Sigmoid colon (tissue), 7 donors: Measurements from ENCODE around the gene CDC42EP3. TPM values are rescaled to one million over a fixed set of nuclear protein-coding genes. Genes with fewer than 3 reads are reported as not detected.

ENCODE experiments used
- DNase-seq: peaks from one replicate; pipeline ENCODE4 v3.0.0-alpha.2; 2019
- H3K27ac ChIP-seq, 4 donors: fragments of 200-600 bp; sonication (generic); one replicate each; pipeline ENCODE4 v1.5.1; 2016 to 2019; ENCODE audit warnings: mild to moderate bottlenecking in 1 of 4
- H3K27me3 ChIP-seq, 3 donors: fragments of 200-600 bp; sonication (generic); one replicate each; pipeline ENCODE4 v1.5.1; 2019; ENCODE audit warnings: mild to moderate bottlenecking in 1 of 3
- H3K36me3 ChIP-seq, 4 donors: fragments of 200-600 bp; sonication (generic); one replicate each; pipeline ENCODE4 v1.5.1; 2016 to 2019
- H3K4me1 ChIP-seq, 4 donors: fragments of 200-600 bp; sonication (generic); one replicate each; pipeline ENCODE4 v1.5.1; 2017 to 2019
- H3K4me3 ChIP-seq, 4 donors: fragments of 200-600 bp; sonication (generic); one replicate each; pipeline ENCODE4 v1.5.1; 2017 to 2019; ENCODE audit warnings: mild to moderate bottlenecking in 2 of 4, moderate library complexity in 1 of 4
- H3K9me3 ChIP-seq, 4 donors: fragments of 200-600 bp in 3 of 4; sonication (generic) in 3 of 4; one replicate each; pipeline versions ENCODE4 v1.5.1 to v1.6.1; 2013 to 2019
- EP300 ChIP-seq, 4 donors: sonication (generic); formaldehyde crosslinking; IDR thresholded peaks; one replicate each; pipeline ENCODE4 v1.6.1; 2017; ENCODE audit warnings: antibody characterized with exemption in 4 of 4
- POLR2A ChIP-seq, 2 donors: fragments of 450-650 bp; IDR thresholded peaks; one replicate each; pipeline ENCODE4 v1.6.1; 2016; ENCODE audit warnings: antibody characterized with exemption in 2 of 2, mild to moderate bottlenecking in 2 of 2, moderate library complexity in 2 of 2
- POLR2AphosphoS5 ChIP-seq, 4 donors: sonication (generic); formaldehyde crosslinking; IDR thresholded peaks; one replicate each; pipeline ENCODE4 v1.6.1; 2017; ENCODE audit warnings: antibody characterized with exemption in 4 of 4
- WGBS, 2 donors: extraction: QIAGEN DNeasy Blood & Tissue Kit; methylation state at CpG; one replicate each; pipeline ENCODE4 v1.1.7; 2013; 5-methylcytosine and 5-hydroxymethylcytosine counted together
- intact Hi-C: fragments of 100-400 bp; cut with DNase I; formaldehyde crosslinking; loops from one replicate; pipeline ENCODE4 v1.15.1; 2023
- polyA plus RNA-seq, 3 donors: library from polyadenylated mRNA; stranded (reverse); fragments of 200-250 nt; gene quantifications; one replicate each; pipeline ENCODE4 v1.2.3, GENCODE V29; 2013
- total RNA-seq, 4 donors: library from RNA; depleted of rRNA; stranded (reverse); fragments of >200 nt; gene quantifications; one replicate each; pipeline ENCODE4 v1.1.0, GENCODE V29; 2016
- TF ChIP-seq, protein P1 (sequence below), 4 experiments: fragments of 450-650 bp in 3 of 4; fragments of 200-600 bp in 1 of 4; IDR thresholded peaks; one replicate each; pipeline ENCODE4 v1.5.1; 2016 to 2019; ENCODE audit warnings: antibody characterized with exemption in 4 of 4, mild to moderate bottlenecking in 3 of 4, moderate library complexity in 2 of 4
- donor health status: healthy with polysubstance abuse.
- donor health status: Bipolar disorder and iron deficiency.
- donor health status: healthy.

CDC42EP3 gene
- total and polyA plus RNA-seq, 7 donors, result 10.9 to 84.5 (median 41.1) TPM

DNA sequence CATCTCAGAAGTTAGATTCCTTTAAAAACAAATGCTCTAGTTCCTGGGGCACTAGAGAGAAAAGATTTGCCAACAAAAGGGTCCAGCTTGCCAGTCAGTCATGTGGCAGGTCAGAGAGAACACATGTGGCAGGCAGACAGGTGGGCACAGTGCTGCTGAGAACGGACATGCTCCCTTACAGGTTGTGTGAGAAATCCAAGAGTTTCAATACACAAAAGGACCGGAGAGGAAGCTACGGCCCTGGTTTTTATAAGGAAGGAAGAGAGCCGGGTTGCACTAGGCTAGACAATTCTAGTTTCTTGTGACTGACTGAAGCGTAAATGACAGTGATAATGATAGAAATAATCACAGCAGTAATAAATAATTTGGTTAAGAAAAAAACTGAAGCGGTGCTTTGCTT, 18.3 kb downstream of the CDC42EP3 start:
- H3K4me3 ChIP-seq, result no peak overlapping the region
- intact Hi-C loops, result no loop called here
- no peak for TF ChIP-seq EP300 (IDR thresholded peaks at IDR 0.05)
- no peak for TF ChIP-seq POLR2A (IDR thresholded peaks at IDR 0.05)
- no peak for TF ChIP-seq POLR2AphosphoS5 (IDR thresholded peaks at IDR 0.05)
- TF ChIP-seq, protein P1, sequence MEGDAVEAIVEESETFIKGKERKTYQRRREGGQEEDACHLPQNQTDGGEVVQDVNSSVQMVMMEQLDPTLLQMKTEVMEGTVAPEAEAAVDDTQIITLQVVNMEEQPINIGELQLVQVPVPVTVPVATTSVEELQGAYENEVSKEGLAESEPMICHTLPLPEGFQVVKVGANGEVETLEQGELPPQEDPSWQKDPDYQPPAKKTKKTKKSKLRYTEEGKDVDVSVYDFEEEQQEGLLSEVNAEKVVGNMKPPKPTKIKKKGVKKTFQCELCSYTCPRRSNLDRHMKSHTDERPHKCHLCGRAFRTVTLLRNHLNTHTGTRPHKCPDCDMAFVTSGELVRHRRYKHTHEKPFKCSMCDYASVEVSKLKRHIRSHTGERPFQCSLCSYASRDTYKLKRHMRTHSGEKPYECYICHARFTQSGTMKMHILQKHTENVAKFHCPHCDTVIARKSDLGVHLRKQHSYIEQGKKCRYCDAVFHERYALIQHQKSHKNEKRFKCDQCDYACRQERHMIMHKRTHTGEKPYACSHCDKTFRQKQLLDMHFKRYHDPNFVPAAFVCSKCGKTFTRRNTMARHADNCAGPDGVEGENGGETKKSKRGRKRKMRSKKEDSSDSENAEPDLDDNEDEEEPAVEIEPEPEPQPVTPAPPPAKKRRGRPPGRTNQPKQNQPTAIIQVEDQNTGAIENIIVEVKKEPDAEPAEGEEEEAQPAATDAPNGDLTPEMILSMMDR (IDR thresholded peaks at IDR 0.05), result no peak
- no peak for DNase-seq
- H3K4me1 ChIP-seq, result peaks cover 0 to 98% (median 95%) of the 10 kb centered on the region in 4 donors
- 64 to 73% methylated on average over 6 of the region's 6 CpGs for WGBS, 2 donors
- H3K27ac ChIP-seq, result peak overlapping the region; percentile 68 to 99 (median 84)
- peaks cover 0 to 1% (median 0%) of the 10 kb centered on the region in 4 donors for H3K36me3 ChIP-seq
- no peaks in the 10 kb centered on the region for H3K27me3 ChIP-seq
- no peaks in the 10 kb centered on the region for H3K9me3 ChIP-seq

DNA sequence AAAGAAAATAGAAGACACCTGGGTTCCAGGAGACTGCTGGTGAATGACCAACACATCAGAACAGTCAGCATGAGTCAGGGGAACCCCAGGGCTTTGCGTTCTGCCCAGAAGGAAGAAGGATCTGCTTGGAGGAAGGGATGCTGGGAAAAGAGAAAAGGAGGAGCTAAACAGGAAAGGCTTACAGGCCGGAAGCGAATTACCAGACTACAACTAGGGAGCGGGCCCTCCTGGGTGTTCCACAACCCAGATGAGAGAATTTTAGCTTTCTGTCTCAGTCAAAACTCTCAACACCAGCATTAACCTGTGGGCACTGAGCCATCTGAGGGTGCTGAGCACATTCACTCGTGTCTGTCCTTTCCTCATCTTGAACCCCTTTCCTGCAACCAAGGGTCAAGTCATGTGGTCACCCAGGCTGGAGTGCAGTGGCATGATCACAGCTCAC, 19.2 kb downstream of the CDC42EP3 start:
- Histone ChIP-seq H3K27ac (peak overlapping the region; percentile 68 to 99 (median 84)), H3K4me1 (peaks cover 0 to 96% (median 95%) of the 10 kb centered on the region in 4 donors), H3K4me3 (no peak overlapping the region), H3K36me3 (peaks cover 0 to 10% (median 3%) of the 10 kb centered on the region in 4 donors), H3K27me3 (no peaks in the 10 kb centered on the region), H3K9me3 (no peaks in the 10 kb centered on the region)
- DNase-seq, result no peak
- 78 to 88% methylated on average over 5 of the region's 5 CpGs for WGBS, 2 donors
- TF ChIP-seq, protein P1 (IDR thresholded peaks at IDR 0.05), result no peak
- TF ChIP-seq POLR2AphosphoS5 (IDR thresholded peaks at IDR 0.05) (peak in 1 of 4 donors; percentile 22), POLR2A (IDR thresholded peaks at IDR 0.05) (no peak)
- intact Hi-C loops, result no loop called here

DNA sequence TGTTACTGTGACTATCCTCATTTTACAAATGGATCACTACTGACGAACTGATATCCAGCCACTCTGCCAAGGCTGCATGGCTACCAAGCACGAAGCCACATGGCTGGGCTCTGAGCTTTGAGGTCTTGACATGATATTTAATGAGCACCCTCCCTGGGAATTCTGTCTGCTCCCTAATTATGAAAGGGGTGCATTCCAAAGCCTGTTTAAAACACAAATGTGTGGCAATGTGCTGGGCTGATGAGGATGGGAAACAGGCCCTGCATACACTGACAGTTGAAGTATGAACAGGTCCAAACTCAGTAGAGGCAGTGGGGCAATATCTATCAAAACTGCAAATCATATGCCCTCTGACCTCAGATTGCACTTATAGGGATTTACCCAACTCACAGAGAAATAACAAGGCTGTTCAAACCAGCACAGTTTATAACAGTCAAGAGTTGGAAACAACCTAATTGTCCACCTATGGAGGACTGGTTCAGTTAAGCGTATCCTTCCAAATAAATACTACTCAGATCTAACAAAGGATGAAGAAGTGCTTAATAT, 20.8 kb downstream of the CDC42EP3 start:
- Histone ChIP-seq H3K36me3 (peaks cover 0 to 25% (median 13%) of the 10 kb centered on the region in 4 donors), H3K4me1 (peaks cover 0 to 89% (median 83%) of the 10 kb centered on the region in 4 donors), H3K4me3 (no peak overlapping the region), H3K27ac (peak overlapping the region; percentile 68 to 99 (median 84)), H3K9me3 (no peaks in the 10 kb centered on the region), H3K27me3 (no peaks in the 10 kb centered on the region)
- WGBS, 2 donors, result 92 to 97% methylated on average over 3 of the region's 3 CpGs
- intact Hi-C loops, result no loop called here
- DNase-seq, result no peak
- TF ChIP-seq POLR2A (IDR thresholded peaks at IDR 0.05) (no peak), EP300 (IDR thresholded peaks at IDR 0.05) (no peak), POLR2AphosphoS5 (IDR thresholded peaks at IDR 0.05) (peak in 1 of 4 donors; percentile 14)
- TF ChIP-seq, protein P1 (IDR thresholded peaks at IDR 0.05), result no peak

DNA sequence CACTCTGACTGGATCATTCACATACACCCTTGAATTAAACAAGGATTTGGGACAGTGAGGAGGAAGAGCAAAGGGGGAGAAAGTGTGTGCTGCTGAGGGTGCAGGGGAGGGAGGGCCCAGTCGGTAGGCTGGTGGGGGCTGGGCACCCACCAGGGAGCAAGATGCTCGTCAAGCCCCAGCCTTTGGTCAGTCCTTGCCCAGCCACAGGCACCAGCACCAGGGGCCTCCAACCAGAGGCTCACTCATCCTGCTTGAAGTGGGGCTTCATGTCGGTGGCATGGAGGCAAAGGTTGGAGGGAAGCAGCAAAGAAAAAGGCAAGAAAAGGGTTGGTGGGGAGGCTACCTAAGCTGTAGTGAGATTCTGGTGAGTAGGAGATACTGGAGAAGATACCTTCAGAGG, 21.9 kb downstream of the CDC42EP3 start:
- H3K4me1 ChIP-seq, result peaks cover 0 to 89% (median 82%) of the 10 kb centered on the region in 4 donors
- 92 to 93% methylated on average over 3 of the region's 3 CpGs for WGBS, 2 donors
- no peak for DNase-seq

More for the DNA sequence above, 21.9 kb downstream of the CDC42EP3 start:
- intact Hi-C loops, result no loop called here
- TF ChIP-seq POLR2AphosphoS5 (IDR thresholded peaks at IDR 0.05), result no peak
- TF ChIP-seq EP300 (IDR thresholded peaks at IDR 0.05), result no peak
- no peak for TF ChIP-seq POLR2A (IDR thresholded peaks at IDR 0.05)
- TF ChIP-seq, protein P1 (IDR thresholded peaks at IDR 0.05), result no peak
- no peaks in the 10 kb centered on the region for H3K27me3 ChIP-seq
- H3K9me3 ChIP-seq, result no peaks in the 10 kb centered on the region
- peaks cover 0 to 36% (median 19%) of the 10 kb centered on the region in 4 donors for H3K36me3 ChIP-seq
- peak overlapping the region; percentile 64 to 99 (median 84) for H3K27ac ChIP-seq
- no peak overlapping the region for H3K4me3 ChIP-seq
